ENCODE data around the gene BAD.

Gene BAD

GRCh38 chr11:64263947-64264317 lies 20.5 kb downstream of the BAD start:
- DNase-seq (ENCODE audit: extremely low read depth, low read depth) = no peak
- H3K4me3 ChIP-seq (replicated peaks; ENCODE audit: low read depth, low read length) = no peak overlapping the region
- TF ChIP-seq CTCF (IDR thresholded peaks at IDR 0.05; ENCODE audit: low read depth, low read length, missing control alignments) = no peak

- no peak for TF ChIP-seq CTCF (IDR thresholded peaks at IDR 0.05; ENCODE audit: low read depth, low read length, missing control alignments)
- no peak for DNase-seq (ENCODE audit: extremely low read depth, low read depth)
- H3K4me3 ChIP-seq (replicated peaks; ENCODE audit: low read depth, low read length) = no peak overlapping the region
Observed at GRCh38 chr11:64263021-64263946, 21.2 kb downstream of the BAD start.

GRCh38 chr11:64262271-64263002 lies 22.0 kb downstream of the BAD start:
- H3K4me3 ChIP-seq (replicated peaks; ENCODE audit: low read depth, low read length) = no peak overlapping the region
- TF ChIP-seq CTCF (IDR thresholded peaks at IDR 0.05; ENCODE audit: low read depth, low read length, missing control alignments) = no peak
- DNase-seq (ENCODE audit: extremely low read depth, low read depth) = no peak

- TF ChIP-seq CTCF (IDR thresholded peaks at IDR 0.05; ENCODE audit: low read depth, low read length, missing control alignments) = no peak
- no peak for DNase-seq (ENCODE audit: extremely low read depth, low read depth)
- H3K4me3 ChIP-seq (replicated peaks; ENCODE audit: low read depth, low read length) = no peak overlapping the region
Observed at GRCh38 chr11:64261556-64262080, 22.8 kb downstream of the BAD start.

GRCh38 chr11:64260147-64260708 lies 24.2 kb downstream of the BAD start:
- DNase-seq (ENCODE audit: extremely low read depth, low read depth) = no peak
- H3K4me3 ChIP-seq (replicated peaks; ENCODE audit: low read depth, low read length) = no peak overlapping the region
- TF ChIP-seq CTCF (IDR thresholded peaks at IDR 0.05; ENCODE audit: low read depth, low read length, missing control alignments) = no peak

- DNase-seq (ENCODE audit: extremely low read depth, low read depth) = no peak
- no peak for TF ChIP-seq CTCF (IDR thresholded peaks at IDR 0.05; ENCODE audit: low read depth, low read length, missing control alignments)
Observed at GRCh38 chr11:64259533-64260067, 24.9 kb downstream of the BAD start.

More at GRCh38 chr11:64259533-64260067, 24.9 kb downstream of the BAD start:
- H3K4me3 ChIP-seq (replicated peaks; ENCODE audit: low read depth, low read length) = no peak overlapping the region

Data from HFF-Myc (cell line).